ENCODE data around the gene STK38. TPM values are rescaled to one million over a fixed set of nuclear protein-coding genes. Genes with fewer than 3 reads are reported as not detected.

The STK38 gene
- total and polyA plus RNA-seq, 9 of the 15 experiments (the other 6 are each of a cell fraction or from before 2014, with no cell fraction given), result 5.7 to 28.7 (median 19.5) TPM

DNA sequence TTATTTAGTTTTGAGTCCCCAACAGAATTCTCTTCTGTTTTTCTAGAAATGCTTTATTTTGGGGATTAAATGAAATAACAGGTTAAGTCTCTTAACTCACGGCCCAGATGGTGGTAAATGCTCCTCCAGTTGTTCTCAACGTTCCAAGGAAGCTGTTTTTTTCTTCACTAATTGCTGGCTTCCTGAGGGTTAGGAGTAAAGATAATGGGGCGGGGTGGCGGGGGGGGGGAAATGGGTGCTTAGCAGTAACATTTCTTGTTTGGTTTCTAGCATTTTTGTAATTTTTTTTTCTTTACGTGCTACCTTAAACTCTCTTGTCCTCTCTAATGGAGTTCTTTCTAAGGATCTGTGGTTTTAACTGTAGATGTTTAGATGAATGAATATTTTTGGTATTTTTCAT, 49.1 kb upstream of the STK38 start:
- peak overlapping the region; percentile 90 for H3K4me2 ChIP-seq (ENCODE audit: insufficient read depth, low read length)
- peak overlapping the region; percentile 91 to 92; a peak in 3 of 4 replicates for H3K9ac ChIP-seq (ENCODE audit: insufficient read depth in 1 of 2, low read depth in 2 of 2, low read length in 2 of 2)
- H2AFZ ChIP-seq (ENCODE audit: low read depth, low read length), result no peak overlapping the region
- no TSS peak for BruUV-seq (replicated peaks)
- intact Hi-C loops (cut with micrococcal nuclease) (no loop called here), in situ Hi-C loops (cut with MboI) (no loop called here)
- peaks cover 81% of the 10 kb centered on the region for H3K79me2 ChIP-seq (ENCODE audit: control insufficient read depth, insufficient read depth, low read length)
- H3K4me3 ChIP-seq, result peak overlapping the region; percentile 69
- CTCF ChIA-PET (ENCODE audit: low intra/inter-chr PET ratio), result no interaction called here
- DNase-seq (ENCODE audit: extremely low read depth in 1 of 4, low spot score in 3 of 4) (peak in 2 of 4 experiments; percentile 50 to 54), FAIRE-seq (no peak), ATAC-seq (0 out of 3 replicates have a peak, but pooled peaks have one; percentile 4)
- peaks cover 27 to 38% of the 10 kb centered on the region in 2 experiments for H3K4me1 ChIP-seq (replicated peaks in 1 of 2; ENCODE audit: control insufficient read depth in 2 of 2, insufficient read depth in 2 of 2, low read length in 2 of 2)
- peak overlapping the region; percentile 94; the same call in 2 of the 3 replicates for H3K27ac ChIP-seq (ENCODE audit: extremely low read depth, low read depth, low read length)
- H3K9me3 ChIP-seq (replicated peaks; ENCODE audit: control insufficient read depth, insufficient read depth, low read depth, low read length), result no peaks in the 10 kb centered on the region; the same call in 1 of the 2 replicates
- WGBS (ENCODE audit: insufficient coverage, low coverage, missing lambda C conversion rate), result 0% methylated on average over 4 of the region's 5 CpGs
- no peaks in the 10 kb centered on the region for H3K27me3 ChIP-seq (ENCODE audit: control insufficient read depth in 2 of 2, insufficient read depth in 2 of 2, low read length in 2 of 2)
- peaks cover 64% of the 10 kb centered on the region for H4K20me1 ChIP-seq (replicated peaks; ENCODE audit: control insufficient read depth, insufficient read depth, low read length)
- POLR2A ChIA-PET, result interaction anchor here (0.6 to 9.8 kb wide), 29 partner anchors 12 to 591 kb away, joined by 3 to 239 read pairs (median 4); partner anchors contain the start of genes CDKN1A, MAPK14 and PPIL1
- H3K9me1 ChIP-seq (ENCODE audit: control insufficient read depth, insufficient read depth, low read length), result peaks cover 18% of the 10 kb centered on the region
- H3K36me3 ChIP-seq (ENCODE audit: control insufficient read depth, insufficient read depth, low read length), result peaks cover 65% of the 10 kb centered on the region
- TF ChIP-seq TAF7 (tag; IDR thresholded peaks at IDR 0.05) (no peak), HNRNPL (IDR thresholded peaks at IDR 0.05; ENCODE audit: low read depth, low read length) (no peak), POLR2G (IDR thresholded peaks at IDR 0.05; ENCODE audit: low read depth, low read length) (no peak), RAD21 (CRISPR knock-in tag; conservative IDR thresholded peaks at IDR 0.05 in 1 of 2, IDR thresholded peaks at IDR 0.05 in 1 of 2) (no peak), ZNF766 (CRISPR knock-in tag; conservative IDR thresholded peaks at IDR 0.05) (no peak), BHLHE40 (IDR thresholded peaks at IDR 0.05; ENCODE audit: low read length) (no peak), CTBP1 (IDR thresholded peaks at IDR 0.05; ENCODE audit: borderline replicate concordance) (0 out of 2 replicates have a peak, but pooled peaks have one; percentile 4), LCOR (CRISPR knock-in tag; IDR thresholded peaks at IDR 0.05) (no peak), SMARCB1 (IDR thresholded peaks at IDR 0.05; ENCODE audit: insufficient read length, low read depth) (no peak), CHCHD3 (CRISPR knock-in tag; IDR thresholded peaks at IDR 0.05) (no peak), KDM4B (IDR thresholded peaks at IDR 0.05; ENCODE audit: borderline replicate concordance in 2 of 2, low read depth in 1 of 2) (no peak), STAT6 (CRISPR knock-in tag; IDR thresholded peaks at IDR 0.05) (no peak)
- TF ChIP-seq, protein P1, sequence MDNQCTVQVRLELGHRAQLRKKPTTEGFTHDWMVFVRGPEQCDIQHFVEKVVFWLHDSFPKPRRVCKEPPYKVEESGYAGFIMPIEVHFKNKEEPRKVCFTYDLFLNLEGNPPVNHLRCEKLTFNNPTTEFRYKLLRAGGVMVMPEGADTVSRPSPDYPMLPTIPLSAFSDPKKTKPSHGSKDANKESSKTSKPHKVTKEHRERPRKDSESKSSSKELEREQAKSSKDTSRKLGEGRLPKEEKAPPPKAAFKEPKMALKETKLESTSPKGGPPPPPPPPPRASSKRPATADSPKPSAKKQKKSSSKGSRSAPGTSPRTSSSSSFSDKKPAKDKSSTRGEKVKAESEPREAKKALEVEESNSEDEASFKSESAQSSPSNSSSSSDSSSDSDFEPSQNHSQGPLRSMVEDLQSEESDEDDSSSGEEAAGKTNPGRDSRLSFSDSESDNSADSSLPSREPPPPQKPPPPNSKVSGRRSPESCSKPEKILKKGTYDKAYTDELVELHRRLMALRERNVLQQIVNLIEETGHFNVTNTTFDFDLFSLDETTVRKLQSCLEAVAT (IDR thresholded peaks at IDR 0.05), result peak in 1 of 2 experiments; percentile 38; a peak in 1 of 4 replicates
- TF ChIP-seq, protein P2, sequence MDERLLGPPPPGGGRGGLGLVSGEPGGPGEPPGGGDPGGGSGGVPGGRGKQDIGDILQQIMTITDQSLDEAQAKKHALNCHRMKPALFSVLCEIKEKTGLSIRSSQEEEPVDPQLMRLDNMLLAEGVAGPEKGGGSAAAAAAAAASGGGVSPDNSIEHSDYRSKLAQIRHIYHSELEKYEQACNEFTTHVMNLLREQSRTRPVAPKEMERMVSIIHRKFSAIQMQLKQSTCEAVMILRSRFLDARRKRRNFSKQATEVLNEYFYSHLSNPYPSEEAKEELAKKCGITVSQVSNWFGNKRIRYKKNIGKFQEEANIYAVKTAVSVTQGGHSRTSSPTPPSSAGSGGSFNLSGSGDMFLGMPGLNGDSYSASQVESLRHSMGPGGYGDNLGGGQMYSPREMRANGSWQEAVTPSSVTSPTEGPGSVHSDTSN (CRISPR knock-in tag; IDR thresholded peaks at IDR 0.05; ENCODE audit: low read depth), result no peak
- TF ChIP-seq, protein P2 (tag; conservative IDR thresholded peaks at IDR 0.05; ENCODE audit: low read depth), result no peak
- TF ChIP-seq, protein P3, sequence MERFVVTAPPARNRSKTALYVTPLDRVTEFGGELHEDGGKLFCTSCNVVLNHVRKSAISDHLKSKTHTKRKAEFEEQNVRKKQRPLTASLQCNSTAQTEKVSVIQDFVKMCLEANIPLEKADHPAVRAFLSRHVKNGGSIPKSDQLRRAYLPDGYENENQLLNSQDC (CRISPR knock-in tag; IDR thresholded peaks at IDR 0.05), result no peak

Measured in K562 (cell line).